T-cell (primary cell): ENCODE data around the gene FYCO1. TPM values are rescaled to one million over a fixed set of nuclear protein-coding genes. Genes with fewer than 3 reads are reported as not detected.

Experiments used
- ATAC-seq, 4 experiments: fragments of 200-7000 bp in 3 of 4; fragments of 150-1000 bp in 1 of 4; cut with Tn5 transposase; replicated peaks in 1 of 4; 1 replicate in 3 of 4; 2 replicates in 1 of 4; pipeline ENCODE4 v1.10.0; 2021; ENCODE audit warnings: moderate library complexity in 3 of 4, mild to moderate bottlenecking in 2 of 4, moderate number of reproducible peaks in 1 of 4
- CTCF ChIA-PET, 2 donors: fragments of 300-600 bp; sonication (Branson Sonifier 250); formaldehyde crosslinking; loops; one replicate each; lab custom pipeline; 2022; ENCODE audit warnings: antibody characterized with exemption in 2 of 2; lab: Charles Lee
- POLR2A ChIA-PET, 2 donors: fragments of 300-600 bp; sonication (Branson Sonifier 250); formaldehyde crosslinking; loops; one replicate each; lab custom pipeline; 2022; ENCODE audit warnings: antibody characterized with exemption in 2 of 2; lab: Charles Lee
- DNase-seq, 35 experiments: peaks; one replicate each; pipeline versions ENCODE4 v3.0.0 to v3.0.0-alpha.2; 2013 to 2023
- H3K27ac ChIP-seq: one replicate; pipeline ENCODE4 v1.5.1; 2013; ENCODE audit warnings: low read length
- H3K27me3 ChIP-seq, 2 experiments: replicated peaks in 1 of 2; 1 replicate in 1 of 2; 2 replicates in 1 of 2; pipeline versions ENCODE4 v1.6.1 to v1.7.0; 2013; ENCODE audit warnings: low read length in 1 of 2, mixed read lengths in 1 of 2; ENCODE audit not compliant: control insufficient read depth in 2 of 2, insufficient read depth in 2 of 2; ENCODE audit errors: extremely low read depth in 1 of 2
- H3K36me3 ChIP-seq, 2 donors: 1 replicate in 1 of 2; 2 replicates in 1 of 2; pipeline versions ENCODE4 v1.6.1 to v1.7.0; 2013; ENCODE audit warnings: low read length in 1 of 2; ENCODE audit not compliant: control insufficient read depth in 2 of 2, insufficient read depth in 1 of 2; ENCODE audit errors: extremely low read depth in 1 of 2
- H3K4me1 ChIP-seq, 2 experiments: 1 replicate in 1 of 2; 2 replicates in 1 of 2; pipeline versions ENCODE4 v1.6.1 to v1.7.0; 2013; ENCODE audit warnings: low read length in 2 of 2, mixed read lengths in 1 of 2; ENCODE audit not compliant: insufficient read depth in 2 of 2, control insufficient read depth in 1 of 2; ENCODE audit errors: extremely low read depth in 1 of 2
- H3K4me3 ChIP-seq, 2 donors: 1 replicate in 1 of 2; 2 replicates in 1 of 2; pipeline versions ENCODE4 v1.5.1 to v1.7.0; 2013; ENCODE audit warnings: mild to moderate bottlenecking in 2 of 2, low read length in 1 of 2, moderate library complexity in 1 of 2; ENCODE audit not compliant: control insufficient read depth in 1 of 2; ENCODE audit errors: extremely low read depth in 1 of 2
- H3K9me3 ChIP-seq: 2 replicates; pipeline ENCODE4 v1.7.0; 2013
- H3K27ac Mint-ChIP-seq, 2 donors: one replicate each; pipeline ENCODE4 v1.8.0; 2020 to 2021; ENCODE audit warnings: mild to moderate bottlenecking in 2 of 2, mixed read lengths in 2 of 2
- H3K27me3 Mint-ChIP-seq, 2 donors: one replicate each; pipeline ENCODE4 v1.8.0; 2021 to 2022; ENCODE audit warnings: mixed read lengths in 2 of 2
- H3K36me3 Mint-ChIP-seq: one replicate; pipeline ENCODE4 v1.8.0; 2021; ENCODE audit warnings: mixed read lengths
- H3K4me1 Mint-ChIP-seq, 3 donors: one replicate each; pipeline ENCODE4 v1.8.0; 2020 to 2022; ENCODE audit warnings: mixed read lengths in 3 of 3, mild to moderate bottlenecking in 1 of 3
- H3K4me3 Mint-ChIP-seq, 3 donors: one replicate each; pipeline ENCODE4 v1.8.0; 2020 to 2022; ENCODE audit warnings: mild to moderate bottlenecking in 3 of 3, mixed read lengths in 3 of 3, moderate library complexity in 3 of 3
- H3K9me3 Mint-ChIP-seq, 3 donors: one replicate each; pipeline ENCODE4 v1.8.0; 2020 to 2022; ENCODE audit warnings: mixed read lengths in 3 of 3
- WGBS: methylation state at CpG from one replicate; pipeline ENCODE4 v1.1.5; 2013; ENCODE audit warnings: missing lambda C conversion rate; ENCODE audit not compliant: insufficient coverage; 5-methylcytosine and 5-hydroxymethylcytosine counted together
- total RNA-seq, 35 experiments: library from RNA in 6 of 35; stranded (reverse) in 6 of 35; fragments of 120-200 nt in 1 of 35; gene quantifications; one replicate each; pipeline versions ENCODE4 v1.2.1 to v1.2.4 and lab custom pipeline; 2013 to 2026

FYCO1 gene
- total RNA-seq, 5 donors from 2014 or later (not counting 1 experiment from before 2014, with no cell fraction given), result 24.6 to 46.3 (median 35.0) TPM

DNA sequence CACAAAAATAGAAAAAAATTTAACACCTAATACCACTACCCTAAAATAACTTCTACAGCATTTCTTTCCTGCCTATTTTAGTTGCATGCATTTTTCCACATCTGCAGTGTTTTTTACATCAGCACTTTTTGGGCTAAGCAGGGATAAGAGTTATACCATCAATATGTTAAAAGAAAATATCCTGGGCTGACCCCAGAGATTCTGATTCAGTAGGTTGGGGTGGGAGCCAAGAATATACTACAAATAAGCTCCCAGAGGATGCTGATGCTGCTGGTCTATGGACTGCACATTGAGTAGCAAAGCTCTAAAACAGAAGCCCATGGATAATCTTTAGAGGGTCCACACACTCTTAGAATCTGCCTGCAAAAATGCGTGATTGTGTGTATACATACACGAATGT, 14.8 kb downstream of the FYCO1 start:
- no peak overlapping the region for H3K4me3 ChIP-seq
- no peak overlapping the region for H3K4me3 Mint-ChIP-seq
- H3K27ac ChIP-seq, result peak overlapping the region; percentile 15
- H3K27me3 ChIP-seq, result no peaks in the 10 kb centered on the region
- H3K36me3 Mint-ChIP-seq, result peaks cover 73% of the 10 kb centered on the region
- no peaks in the 10 kb centered on the region for H3K9me3 ChIP-seq
- peak overlapping the region; percentile 76 to 79 for H3K27ac Mint-ChIP-seq
- peaks cover 21 to 61% of the 10 kb centered on the region in 2 donors for H3K36me3 ChIP-seq
- ChIA-PET POLR2A (no interaction called here), CTCF (interaction anchor here in 1 of 2 donors (0.6 to 1.2 kb wide), 2 partner anchors 13 to 89 kb away, joined by 3 read pairs; no protein-coding TSS in a partner anchor)
- H3K27me3 Mint-ChIP-seq, result no peaks in the 10 kb centered on the region
- H3K4me1 Mint-ChIP-seq, result peaks cover 43 to 75% (median 74%) of the 10 kb centered on the region in 3 donors
- H3K4me1 ChIP-seq, result peaks cover 35 to 57% of the 10 kb centered on the region in 2 experiments
- ATAC-seq, result no peak
- no CpG with 5 or more reads among the region's 2 CpGs for WGBS
- no peaks in the 10 kb centered on the region for H3K9me3 Mint-ChIP-seq
- DNase-seq, result no peak

DNA sequence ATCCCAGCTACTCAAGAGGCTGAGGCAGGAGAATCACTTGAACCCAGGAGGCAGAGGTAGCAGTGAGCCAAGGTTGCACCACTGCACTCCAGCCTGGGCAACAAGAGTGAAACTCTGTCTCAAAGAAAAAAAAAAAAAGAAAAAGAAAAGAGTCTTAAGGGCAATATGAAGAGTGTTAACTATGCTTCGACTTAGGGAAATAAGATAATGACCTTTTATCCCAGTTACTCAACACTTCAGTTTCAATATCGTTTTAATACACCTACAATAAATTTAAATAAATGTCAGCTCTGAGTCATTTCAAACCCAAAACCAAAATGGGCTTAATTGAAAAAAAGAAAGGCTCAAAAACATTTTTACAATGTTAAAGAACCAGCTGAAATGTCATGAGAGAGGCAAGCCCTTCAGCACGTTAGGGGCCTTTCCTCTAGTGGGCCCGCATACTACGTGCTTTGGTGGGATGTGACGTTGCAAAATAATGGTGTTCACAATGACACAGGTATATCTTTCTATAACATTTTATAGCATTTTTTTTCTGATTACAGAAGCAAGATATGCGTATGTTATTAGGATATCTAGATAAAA, 15.3 kb downstream of the FYCO1 start:
- no peaks in the 10 kb centered on the region for H3K9me3 ChIP-seq
- DNase-seq (peak in 1 of 35 experiments; percentile 32), ATAC-seq (no peak)
- POLR2A ChIA-PET, result no interaction called here
- CTCF ChIA-PET, result interaction anchor here (0.6 to 1.2 kb wide), 4 partner anchors 14 to 640 kb away, joined by 3 to 5 read pairs (median 3); no protein-coding TSS in a partner anchor
- Mint-ChIP-seq H3K27ac (peak overlapping the region; percentile 78 to 79), H3K9me3 (no peaks in the 10 kb centered on the region), H3K27me3 (no peaks in the 10 kb centered on the region), H3K36me3 (peaks cover 77% of the 10 kb centered on the region), H3K4me3 (peak overlapping the region in 1 of 3 donors; percentile 12), H3K4me1 (peaks cover 48 to 77% (median 77%) of the 10 kb centered on the region in 3 donors)
- no peaks in the 10 kb centered on the region for H3K27me3 ChIP-seq
- peaks cover 36 to 59% of the 10 kb centered on the region in 2 experiments for H3K4me1 ChIP-seq
- H3K27ac ChIP-seq, result peak overlapping the region; percentile 15
- H3K4me3 ChIP-seq, result no peak overlapping the region
- H3K36me3 ChIP-seq, result peaks cover 21 to 64% of the 10 kb centered on the region in 2 donors
- WGBS, result no CpG with 5 or more reads among the region's 7 CpGs

DNA sequence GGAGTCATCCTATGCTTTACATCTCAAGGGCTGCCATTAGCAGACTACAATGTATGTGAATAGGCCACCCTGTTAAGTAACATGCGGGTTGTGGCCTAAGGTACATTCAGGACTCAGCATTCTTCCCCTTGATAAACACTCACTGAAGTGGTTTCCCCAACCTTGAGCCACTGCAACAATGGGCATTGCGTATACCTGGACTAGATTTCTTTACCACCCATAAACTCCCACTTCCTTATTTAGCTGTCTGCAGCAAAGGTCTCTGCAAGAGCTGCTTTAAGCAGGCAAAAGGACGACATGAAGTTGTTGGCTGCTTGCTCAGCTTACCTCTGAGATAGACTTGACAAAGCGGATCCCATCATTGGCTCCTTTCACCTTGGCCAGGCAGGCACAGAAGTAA, 16.2 kb downstream of the FYCO1 start:
- peaks cover 56 to 81% (median 77%) of the 10 kb centered on the region in 3 donors for H3K4me1 Mint-ChIP-seq
- Histone ChIP-seq H3K27ac (peak overlapping the region; percentile 54), H3K4me1 (peaks cover 42 to 64% of the 10 kb centered on the region in 2 experiments), H3K9me3 (no peaks in the 10 kb centered on the region), H3K27me3 (no peaks in the 10 kb centered on the region), H3K36me3 (peaks cover 13 to 63% of the 10 kb centered on the region in 2 donors), H3K4me3 (no peak overlapping the region)
- H3K4me3 Mint-ChIP-seq, result peak overlapping the region in 1 of 3 donors; percentile 66
- H3K27me3 Mint-ChIP-seq, result no peaks in the 10 kb centered on the region
- peaks cover 80% of the 10 kb centered on the region for H3K36me3 Mint-ChIP-seq
- no peak for DNase-seq
- WGBS, result 78% methylated on average over 4 of the region's 4 CpGs
- ChIA-PET CTCF (interaction anchor here in 1 of 2 donors (0.7 kb wide), 1 partner anchor 148 kb away, joined by 5 read pairs; no protein-coding TSS in a partner anchor), POLR2A (no interaction called here)
- peak overlapping the region; percentile 78 to 79 for H3K27ac Mint-ChIP-seq
- H3K9me3 Mint-ChIP-seq, result no peaks in the 10 kb centered on the region
- no peak for ATAC-seq

GRCh38 chr3:45978006-45978761, 17.4 kb downstream of the FYCO1 start:
- H3K27me3 ChIP-seq, result no peaks in the 10 kb centered on the region
- ChIA-PET POLR2A (no interaction called here), CTCF (interaction anchor here in 1 of 2 donors (0.5 to 1.8 kb wide), 2 partner anchors 103 to 607 kb away, joined by 3 to 4 read pairs; no protein-coding TSS in a partner anchor)
- DNase-seq (peak in 29 of 35 experiments; percentile 11 to 64 (median 43)), ATAC-seq (peak in 2 of 4 experiments; percentile 22 to 30)
- Mint-ChIP-seq H3K27me3 (no peaks in the 10 kb centered on the region), H3K9me3 (no peaks in the 10 kb centered on the region), H3K36me3 (peaks cover 79% of the 10 kb centered on the region), H3K4me3 (peak overlapping the region; percentile 39 to 66 (median 50)), H3K27ac (peak overlapping the region; percentile 95 to 97), H3K4me1 (peaks cover 56 to 85% (median 80%) of the 10 kb centered on the region in 3 donors)
- peaks cover 42 to 72% of the 10 kb centered on the region in 2 experiments for H3K4me1 ChIP-seq
- no peaks in the 10 kb centered on the region for H3K9me3 ChIP-seq
- H3K27ac ChIP-seq, result peak overlapping the region; percentile 56
- WGBS, result 60% methylated on average over 1 of the region's 5 CpGs
- peaks cover 6 to 57% of the 10 kb centered on the region in 2 donors for H3K36me3 ChIP-seq
- H3K4me3 ChIP-seq, result no peak overlapping the region

DNA sequence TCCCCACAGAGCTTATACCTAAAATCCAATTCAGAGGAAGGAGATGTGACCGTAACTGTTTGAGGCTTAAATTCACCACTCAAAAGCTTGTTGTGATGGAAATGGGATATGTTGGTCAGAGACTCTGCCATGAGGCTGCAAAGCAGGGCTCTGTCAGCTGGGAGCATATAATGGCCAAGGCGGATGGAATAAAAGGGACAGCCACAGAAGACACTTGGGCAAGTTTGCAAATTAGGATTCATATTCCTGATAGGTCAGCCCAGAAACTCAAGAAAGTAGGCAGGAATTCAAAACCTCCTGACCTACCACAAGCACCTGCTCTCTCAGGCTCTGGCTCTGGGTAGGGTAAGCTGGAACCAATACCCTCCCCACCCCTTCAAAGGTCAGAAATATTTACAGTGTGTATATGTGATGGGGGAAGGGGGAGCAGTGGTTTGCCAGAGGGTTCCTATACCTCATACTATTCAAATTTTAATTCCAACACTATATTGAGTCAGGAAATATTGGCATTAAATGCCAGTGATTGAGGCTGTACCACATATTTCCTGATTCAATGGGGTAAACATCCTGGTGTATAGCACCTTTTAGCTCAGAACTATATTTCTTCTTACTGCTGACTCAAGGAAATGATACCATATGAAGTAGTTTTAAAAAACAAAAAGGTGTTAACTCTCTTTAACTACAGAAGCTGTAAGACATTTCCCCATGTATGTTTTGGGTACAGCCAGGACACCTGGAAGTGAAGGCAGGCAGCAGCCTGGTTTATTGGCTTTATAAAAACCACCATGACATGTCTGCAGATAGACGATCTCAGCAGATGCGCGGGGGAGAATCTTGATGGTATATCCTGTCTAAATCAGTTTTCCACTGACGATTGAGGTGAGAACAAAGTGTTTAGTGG, 19.2 kb downstream of the FYCO1 start:
- Mint-ChIP-seq H3K9me3 (no peaks in the 10 kb centered on the region), H3K36me3 (peaks cover 76% of the 10 kb centered on the region), H3K27ac (peak overlapping the region; percentile 92 to 97), H3K4me1 (peaks cover 56 to 90% (median 86%) of the 10 kb centered on the region in 3 donors), H3K27me3 (no peaks in the 10 kb centered on the region), H3K4me3 (peak overlapping the region; percentile 8 to 63 (median 39))
- Histone ChIP-seq H3K36me3 (peaks cover 3 to 44% of the 10 kb centered on the region in 2 donors), H3K4me3 (no peak overlapping the region), H3K4me1 (peaks cover 42 to 84% of the 10 kb centered on the region in 2 experiments), H3K27ac (peak overlapping the region; percentile 56), H3K9me3 (no peaks in the 10 kb centered on the region), H3K27me3 (no peaks in the 10 kb centered on the region)
- POLR2A ChIA-PET, result interaction anchor here in 1 of 2 donors (0.6 to 1.1 kb wide), 3 partner anchors 14 to 271 kb away, joined by 3 to 6 read pairs (median 5); no protein-coding TSS in a partner anchor
- DNase-seq (peak in 27 of 35 experiments; percentile 12 to 68 (median 32)), ATAC-seq (peak; percentile 64 to 79 (median 75))
- CTCF ChIA-PET, result interaction anchor here (0.7 to 1.8 kb wide), 8 partner anchors 17 to 1279 kb away, joined by 3 to 7 read pairs (median 4); no protein-coding TSS in a partner anchor
- WGBS, result 100% methylated on average over 1 of the region's 6 CpGs
